ENCODE data around the gene FLCN.

The FLCN gene

DNA sequence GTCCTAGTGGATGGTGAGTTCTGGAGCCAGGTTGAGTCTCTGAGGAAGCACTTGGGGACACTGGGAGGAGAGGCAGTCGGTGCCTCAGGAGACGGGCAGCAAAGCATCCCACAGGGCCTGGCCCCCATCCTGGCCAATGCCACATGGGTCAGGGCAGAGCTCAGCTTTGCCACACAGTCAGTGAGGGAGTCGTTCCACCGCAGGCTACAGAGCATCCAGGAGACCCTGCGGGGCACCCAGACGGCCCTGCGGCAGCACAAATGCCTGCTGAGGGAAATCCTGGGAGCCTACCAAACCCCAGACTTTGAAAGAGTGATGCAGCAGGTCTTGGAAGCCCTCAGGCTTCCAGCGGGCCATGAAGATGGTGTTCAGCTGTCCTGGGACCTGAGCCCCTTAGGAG lies 70.5 kb downstream of the FLCN start:
- no peak for DNase-seq (ENCODE audit: low read depth in 2 of 2)

DNA sequence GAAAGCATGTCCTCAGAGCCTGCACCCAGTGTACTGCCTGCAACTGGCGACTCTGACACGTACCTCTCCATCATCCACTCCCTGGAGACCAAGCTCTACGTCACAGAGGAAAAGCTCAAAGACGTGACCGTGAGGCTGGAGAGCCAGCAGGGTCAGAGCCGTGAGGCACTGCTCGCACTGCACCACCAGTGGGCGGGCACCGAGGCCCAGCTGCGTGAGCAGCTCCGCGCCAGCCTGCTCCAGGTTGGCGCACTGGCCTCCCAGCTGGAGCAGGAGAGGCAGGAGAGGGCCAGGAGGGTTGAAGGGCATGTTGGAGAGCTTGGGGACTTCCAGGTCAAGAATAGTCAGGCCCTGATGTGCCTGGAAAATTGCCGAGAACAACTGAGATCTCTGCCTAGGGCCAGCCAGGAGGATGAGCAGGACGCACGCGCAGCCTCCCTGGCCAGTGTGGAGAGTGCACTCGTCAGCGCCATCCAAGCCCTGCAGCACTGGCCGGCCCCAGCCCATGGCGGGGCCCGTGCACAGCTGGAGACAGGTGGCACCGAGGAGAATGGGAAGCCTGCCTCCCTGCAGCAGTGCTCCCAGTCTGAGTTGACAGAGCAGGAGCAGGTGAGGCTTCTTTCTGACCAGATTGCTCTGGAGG lies 71.2 kb downstream of the FLCN start:
- DNase-seq (ENCODE audit: low read depth in 2 of 2), result no peak

DNA sequence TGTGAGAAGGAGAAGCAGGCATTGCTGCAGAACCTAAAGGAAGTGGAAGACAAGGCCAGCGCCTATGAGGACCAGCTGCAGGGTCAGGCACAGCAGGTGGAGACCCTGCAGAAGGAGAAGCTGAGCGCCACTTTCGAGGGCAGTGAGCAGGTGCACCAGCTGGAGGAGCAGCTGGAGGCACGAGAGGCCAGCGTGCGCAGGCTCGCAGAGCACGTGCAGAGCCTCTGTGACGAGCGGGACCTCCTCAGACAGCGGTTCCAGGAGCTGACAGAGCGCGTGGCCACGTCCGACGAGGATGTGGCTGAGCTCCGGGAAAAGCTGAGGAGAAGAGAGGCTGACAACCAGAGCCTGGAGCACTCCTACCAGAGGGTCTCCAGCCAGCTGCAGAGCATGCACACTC lies 72.3 kb downstream of the FLCN start:
- DNase-seq (ENCODE audit: low read depth in 2 of 2), result no peak

DNA sequence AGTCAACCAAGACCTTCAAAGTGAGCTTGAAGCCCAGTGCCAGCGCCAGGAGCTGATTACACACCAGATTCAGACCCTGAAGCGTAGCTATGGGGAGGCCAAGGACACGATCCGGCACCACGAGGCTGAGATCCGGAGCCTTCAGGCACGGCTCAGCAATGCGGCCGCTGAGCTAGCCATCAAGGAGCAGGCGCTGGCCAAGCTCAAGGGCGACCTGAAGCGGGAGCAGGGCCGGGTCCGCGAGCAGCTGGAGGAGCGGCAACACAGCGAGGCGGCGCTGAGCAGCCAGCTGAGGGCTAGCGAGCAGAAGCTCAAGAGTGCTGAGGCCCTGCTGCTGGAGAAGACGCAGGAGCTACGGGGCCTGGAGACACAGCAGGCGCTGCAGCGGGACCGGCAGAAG lies 72.8 kb downstream of the FLCN start:
- DNase-seq (ENCODE audit: low read depth in 2 of 2), result no peak

Data from activated CD8-positive, alpha-beta memory T cell treated with anti-CD3 and anti-CD28 coated beads for 4 hours (primary cell).